Tibial nerve (tissue), 4 donors: ENCODE results near the gene SBSN. TPM values are rescaled to one million over a fixed set of nuclear protein-coding genes. Genes with fewer than 3 reads are reported as not detected.

Experiments used
- DNase-seq, 2 donors: peaks; one replicate each; pipeline ENCODE4 v3.0.0-alpha.2; 2019; ENCODE audit warnings: low spot score in 2 of 2
- H3K27ac ChIP-seq, 4 donors: fragments of 200-600 bp; sonication (generic) in 3 of 4; one replicate each; pipeline ENCODE4 v1.5.1; 2017 to 2019; ENCODE audit warnings: mild to moderate bottlenecking in 1 of 4
- H3K27me3 ChIP-seq, 2 donors: fragments of 200-600 bp; sonication (generic) in 1 of 2; one replicate each; pipeline versions ENCODE4 v1.5.1 to v1.6.0; 2017 to 2019
- H3K36me3 ChIP-seq, 3 donors: fragments of 200-600 bp; sonication (generic); one replicate each; pipeline ENCODE4 v1.5.1; 2018 to 2019
- H3K4me1 ChIP-seq, 4 donors: fragments of 200-600 bp; sonication (generic) in 3 of 4; one replicate each; pipeline ENCODE4 v1.5.1; 2017 to 2019
- H3K4me3 ChIP-seq, 4 donors: fragments of 200-600 bp; sonication (generic) in 3 of 4; one replicate each; pipeline ENCODE4 v1.5.1; 2017 to 2019; ENCODE audit warnings: mild to moderate bottlenecking in 1 of 4, moderate library complexity in 1 of 4
- H3K9me3 ChIP-seq, 4 donors: fragments of 200-600 bp; sonication (generic) in 3 of 4; one replicate each; pipeline ENCODE4 v1.5.1; 2017 to 2019
- CTCF ChIP-seq, 5 experiments: fragments of 200-600 bp in 3 of 5; fragments of 450-650 bp in 2 of 5; sonication (generic) in 3 of 5; IDR thresholded peaks; one replicate each; pipeline ENCODE4 v1.5.1; 2016 to 2019; ENCODE audit warnings: antibody characterized with exemption in 5 of 5, mild to moderate bottlenecking in 3 of 5, moderate library complexity in 2 of 5
- EP300 ChIP-seq, 2 donors: sonication (generic); formaldehyde crosslinking; IDR thresholded peaks; one replicate each; pipeline ENCODE4 v1.6.1; 2017; ENCODE audit warnings: antibody characterized with exemption in 2 of 2, mild to moderate bottlenecking in 1 of 2
- POLR2A ChIP-seq, 2 donors: fragments of 450-650 bp; IDR thresholded peaks; one replicate each; pipeline ENCODE4 v1.6.1; 2017; ENCODE audit warnings: antibody characterized with exemption in 2 of 2, mild to moderate bottlenecking in 2 of 2, moderate library complexity in 2 of 2
- WGBS, 2 donors: methylation state at CpG; one replicate each; pipeline ENCODE4 v1.1.5; 2018; 5-methylcytosine and 5-hydroxymethylcytosine counted together
- total RNA-seq, 4 donors: library from RNA; depleted of rRNA; stranded (reverse); fragments of >200 nt; gene quantifications; one replicate each; pipeline ENCODE4 v1.1.0, GENCODE V29; 2016

The SBSN gene
- total RNA-seq, 4 donors from 2014 or later, result not detected

DNA sequence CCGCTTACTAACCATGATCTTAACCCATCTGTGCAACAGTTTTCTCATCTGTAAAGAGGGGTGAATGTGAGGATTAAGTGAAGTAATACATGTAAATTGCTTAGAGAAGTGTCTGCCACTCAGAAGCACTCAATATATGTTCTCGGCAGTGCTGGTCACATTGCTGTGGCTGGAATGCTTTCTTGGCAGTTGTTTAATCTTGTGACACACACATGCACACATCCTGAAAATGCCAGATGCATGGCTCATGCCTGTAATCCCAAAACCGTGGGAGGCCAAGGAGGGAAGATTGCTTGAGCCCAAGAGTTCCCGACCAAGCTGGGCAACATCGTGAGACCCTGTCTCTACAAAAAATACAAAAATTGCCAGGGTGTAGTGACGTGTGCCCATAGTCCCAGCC, 9.8 kb downstream of the SBSN start:
- peaks cover 0 to 12% of the 10 kb centered on the region in 2 donors for H3K27me3 ChIP-seq
- H3K36me3 ChIP-seq, result no peaks in the 10 kb centered on the region
- H3K4me3 ChIP-seq, result no peak overlapping the region
- H3K4me1 ChIP-seq, result no peaks in the 10 kb centered on the region
- H3K9me3 ChIP-seq, result no peaks in the 10 kb centered on the region
- 60 to 73% methylated on average over 6 of the region's 6 CpGs for WGBS, 2 donors
- no peak for DNase-seq
- no peak for TF ChIP-seq EP300 (IDR thresholded peaks at IDR 0.05)
- TF ChIP-seq CTCF (IDR thresholded peaks at IDR 0.05), result no peak
- TF ChIP-seq POLR2A (IDR thresholded peaks at IDR 0.05), result no peak
- H3K27ac ChIP-seq, result no peak overlapping the region

GRCh38 chr19:35517342-35517741, 10.8 kb downstream of the SBSN start:
- no peak for TF ChIP-seq CTCF (IDR thresholded peaks at IDR 0.05)
- TF ChIP-seq EP300 (IDR thresholded peaks at IDR 0.05), result no peak
- no peak for TF ChIP-seq POLR2A (IDR thresholded peaks at IDR 0.05)
- 68 to 79% methylated on average over 2 of the region's 2 CpGs for WGBS, 2 donors
- DNase-seq, result no peak
- Histone ChIP-seq H3K4me3 (no peak overlapping the region), H3K27ac (no peak overlapping the region), H3K36me3 (no peaks in the 10 kb centered on the region), H3K9me3 (no peaks in the 10 kb centered on the region), H3K27me3 (peaks cover 0 to 18% of the 10 kb centered on the region in 2 donors), H3K4me1 (no peaks in the 10 kb centered on the region)

DNA sequence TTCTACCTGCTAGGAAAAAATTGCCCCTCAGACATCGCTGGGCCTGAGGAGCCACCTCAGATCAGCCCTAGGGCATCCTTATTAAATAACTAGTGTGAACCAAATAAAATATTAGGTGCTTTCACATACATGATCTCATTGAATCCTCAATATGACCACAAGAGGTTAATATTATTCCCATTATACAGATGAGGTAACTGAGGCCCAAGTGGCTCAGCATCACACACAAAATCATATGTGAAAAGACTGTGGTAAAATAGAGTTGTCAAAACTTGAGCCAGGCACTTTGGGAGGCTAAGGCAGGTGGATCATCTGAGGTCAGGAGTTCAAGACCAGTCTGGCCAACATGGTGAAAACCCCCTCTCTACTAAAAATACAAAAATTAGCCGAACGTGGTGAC, 11.8 kb downstream of the SBSN start:
- Histone ChIP-seq H3K4me3 (no peak overlapping the region), H3K4me1 (no peaks in the 10 kb centered on the region), H3K9me3 (no peaks in the 10 kb centered on the region), H3K36me3 (no peaks in the 10 kb centered on the region), H3K27ac (no peak overlapping the region), H3K27me3 (peaks cover 0 to 29% of the 10 kb centered on the region in 2 donors)
- no peak for DNase-seq
- 86 to 90% methylated on average over 3 of the region's 3 CpGs for WGBS, 2 donors
- TF ChIP-seq CTCF (IDR thresholded peaks at IDR 0.05), result no peak
- no peak for TF ChIP-seq EP300 (IDR thresholded peaks at IDR 0.05)
- TF ChIP-seq POLR2A (IDR thresholded peaks at IDR 0.05), result no peak

DNA sequence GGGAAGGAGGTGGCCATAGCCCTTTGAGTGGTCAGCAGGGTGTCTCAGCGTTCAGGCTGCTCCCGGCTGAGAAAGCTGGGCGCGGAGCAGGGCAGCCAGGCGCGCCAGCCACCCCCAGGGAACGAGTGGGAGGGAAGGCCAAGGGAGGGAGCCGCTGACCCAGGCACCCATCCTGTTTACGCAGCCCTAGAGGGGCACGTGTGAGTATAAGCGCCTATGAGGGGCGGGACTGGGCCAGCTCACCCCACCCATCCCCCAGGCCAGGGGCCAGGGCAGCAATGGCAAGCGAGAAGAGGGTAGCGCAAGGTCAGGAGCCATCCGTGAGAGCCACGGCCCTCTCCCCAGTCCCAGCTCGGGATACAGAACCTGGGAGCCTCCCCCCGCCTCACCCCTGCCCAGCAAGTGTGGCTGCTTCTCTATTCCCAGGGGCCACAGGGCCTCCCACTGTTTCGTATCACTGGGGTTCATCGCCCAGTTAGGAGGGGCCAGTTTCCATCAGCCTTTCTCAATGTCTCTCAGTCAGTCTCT, 13.8 kb downstream of the SBSN start:
- no peak for TF ChIP-seq POLR2A (IDR thresholded peaks at IDR 0.05)
- TF ChIP-seq EP300 (IDR thresholded peaks at IDR 0.05), result no peak
- no peak overlapping the region for H3K27ac ChIP-seq
- no peaks in the 10 kb centered on the region for H3K36me3 ChIP-seq
- H3K9me3 ChIP-seq, result no peaks in the 10 kb centered on the region
- H3K4me3 ChIP-seq, result no peak overlapping the region
- DNase-seq, result no peak
- peaks cover 0 to 14% (median 2%) of the 10 kb centered on the region in 4 donors for H3K4me1 ChIP-seq
- peaks cover 0 to 47% of the 10 kb centered on the region in 2 donors for H3K27me3 ChIP-seq
- 19 to 25% methylated on average over 7 to 16 of the region's 20 CpGs for WGBS, 2 donors

GRCh38 chr19:35513628-35514281, 14.4 kb downstream of the SBSN start, which contains the start of gene DMKN:
TSS of gene DMKN (minus strand) at chr19:35513649. CDS start at chr19:35513475, 174 bp downstream.
- Histone ChIP-seq H3K27me3 (peaks cover 0 to 53% of the 10 kb centered on the region in 2 donors), H3K9me3 (no peaks in the 10 kb centered on the region), H3K4me3 (no peak within 1 kb of the TSS), H3K36me3 (no peaks in the 10 kb centered on the region), H3K4me1 (peaks cover 0 to 18% (median 2%) of the 10 kb centered on the region in 4 donors), H3K27ac (no peak within 1 kb of the TSS)
- WGBS, 2 donors, result 10 to 22% methylated on average over 13 to 15 of the region's 15 CpGs
- DNase-seq, result no peak
- TF ChIP-seq POLR2A (IDR thresholded peaks at IDR 0.05), result no peak
- no peak for TF ChIP-seq CTCF (IDR thresholded peaks at IDR 0.05)
- no peak for TF ChIP-seq EP300 (IDR thresholded peaks at IDR 0.05)
